ENCODE data around the gene JUNB.

Gene JUNB

DNA sequence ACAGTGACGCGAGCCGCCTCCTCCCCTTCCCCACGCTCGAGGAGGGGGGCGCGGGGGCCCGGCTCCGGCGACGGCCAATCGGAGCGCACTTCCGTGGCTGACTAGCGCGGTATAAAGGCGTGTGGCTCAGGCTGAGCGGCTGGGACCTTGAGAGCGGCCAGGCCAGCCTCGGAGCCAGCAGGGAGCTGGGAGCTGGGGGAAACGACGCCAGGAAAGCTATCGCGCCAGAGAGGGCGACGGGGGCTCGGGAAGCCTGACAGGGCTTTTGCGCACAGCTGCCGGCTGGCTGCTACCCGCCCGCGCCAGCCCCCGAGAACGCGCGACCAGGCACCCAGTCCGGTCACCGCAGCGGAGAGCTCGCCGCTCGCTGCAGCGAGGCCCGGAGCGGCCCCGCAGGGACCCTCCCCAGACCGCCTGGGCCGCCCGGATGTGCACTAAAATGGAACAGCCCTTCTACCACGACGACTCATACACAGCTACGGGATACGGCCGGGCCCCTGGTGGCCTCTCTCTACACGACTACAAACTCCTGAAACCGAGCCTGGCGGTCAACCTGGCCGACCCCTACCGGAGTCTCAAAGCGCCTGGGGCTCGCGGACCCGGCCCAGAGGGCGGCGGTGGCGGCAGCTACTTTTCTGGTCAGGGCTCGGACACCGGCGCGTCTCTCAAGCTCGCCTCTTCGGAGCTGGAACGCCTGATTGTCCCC lies at the start of gene JUNB (continued):
- no peak for TF ChIP-seq ZNF157 (tag by site-specific recombination; IDR thresholded peaks at IDR 0.05)
- TF ChIP-seq ZNF214 (tag by site-specific recombination; IDR thresholded peaks at IDR 0.05; ENCODE audit: borderline replicate concordance) = no peak
- TF ChIP-seq ZNF18 (tag by site-specific recombination; IDR thresholded peaks at IDR 0.05) = no peak; the same call in 1 of the 2 replicates
- TF ChIP-seq ZNF350 (tag by site-specific recombination; IDR thresholded peaks at IDR 0.05) = no peak
- TF ChIP-seq, protein P1, sequence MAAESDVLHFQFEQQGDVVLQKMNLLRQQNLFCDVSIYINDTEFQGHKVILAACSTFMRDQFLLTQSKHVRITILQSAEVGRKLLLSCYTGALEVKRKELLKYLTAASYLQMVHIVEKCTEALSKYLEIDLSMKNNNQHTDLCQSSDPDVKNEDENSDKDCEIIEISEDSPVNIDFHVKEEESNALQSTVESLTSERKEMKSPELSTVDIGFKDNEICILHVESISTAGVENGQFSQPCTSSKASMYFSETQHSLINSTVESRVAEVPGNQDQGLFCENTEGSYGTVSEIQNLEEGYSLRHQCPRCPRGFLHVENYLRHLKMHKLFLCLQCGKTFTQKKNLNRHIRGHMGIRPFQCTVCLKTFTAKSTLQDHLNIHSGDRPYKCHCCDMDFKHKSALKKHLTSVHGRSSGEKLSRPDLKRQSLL (tag by site-specific recombination; IDR thresholded peaks at IDR 0.05) = peak; percentile 54; the same call in 1 of the 2 replicates
- peak; percentile 65; the same call in 1 of the 2 replicates for TF ChIP-seq WT1 (tag by site-specific recombination; IDR thresholded peaks at IDR 0.05)
- TF ChIP-seq ZBTB8A (tag by site-specific recombination; IDR thresholded peaks at IDR 0.05) = peak; percentile 88
- TF ChIP-seq ZNF239 (tag by site-specific recombination; IDR thresholded peaks at IDR 0.05) = no peak
- TF ChIP-seq ZNF184 (tag by site-specific recombination; IDR thresholded peaks at IDR 0.05) = peak; percentile 61; the same call in 1 of the 2 replicates
- 0 out of 2 replicates have a peak, but pooled peaks have one; percentile 8 for TF ChIP-seq HOXD13 (CRISPR knock-in tag; IDR thresholded peaks at IDR 0.05; ENCODE audit: borderline replicate concordance)
- TF ChIP-seq ZBTB7A (tag by site-specific recombination; IDR thresholded peaks at IDR 0.05; ENCODE audit: low read depth) = 0 out of 2 replicates have a peak, but pooled peaks have one; percentile 11
- TF ChIP-seq ZNF311 (tag by site-specific recombination; IDR thresholded peaks at IDR 0.05; ENCODE audit: borderline replicate concordance) = no peak
- peak; percentile 5; the same call in 1 of the 2 replicates for TF ChIP-seq KLF9 (tag by site-specific recombination; IDR thresholded peaks at IDR 0.05; ENCODE audit: low read depth)
- no peak for TF ChIP-seq ZBTB44 (tag by site-specific recombination; IDR thresholded peaks at IDR 0.05)
- TF ChIP-seq KLF1 (tag by site-specific recombination; IDR thresholded peaks at IDR 0.05) = peak; percentile 52; the same call in 1 of the 2 replicates
- TF ChIP-seq ZFP3 (tag by site-specific recombination; IDR thresholded peaks at IDR 0.05; ENCODE audit: low read depth) = no peak
- no peak for TF ChIP-seq PRDM2 (tag by site-specific recombination; IDR thresholded peaks at IDR 0.05; ENCODE audit: borderline replicate concordance)
- TF ChIP-seq ZNF701 (tag by site-specific recombination; IDR thresholded peaks at IDR 0.05) = no peak
- TF ChIP-seq ZSCAN23 (tag by site-specific recombination; IDR thresholded peaks at IDR 0.05) = no peak
- 0 out of 2 replicates have a peak, but pooled peaks have one; percentile 10 for TF ChIP-seq ZNF623 (tag by site-specific recombination; IDR thresholded peaks at IDR 0.05)
- TF ChIP-seq PRDM1 (tag by site-specific recombination; IDR thresholded peaks at IDR 0.05) = no peak
- peak; percentile 70; the same call in 1 of the 2 replicates for TF ChIP-seq ZNF76 (tag by site-specific recombination; IDR thresholded peaks at IDR 0.05; ENCODE audit: borderline replicate concordance, low read depth)
- TF ChIP-seq TRIM28 (IDR thresholded peaks at IDR 0.05; ENCODE audit: borderline replicate concordance, low read length) = no peak
- no peak for TF ChIP-seq RBAK (tag by site-specific recombination; IDR thresholded peaks at IDR 0.05)
- TF ChIP-seq ZXDB (tag by site-specific recombination; IDR thresholded peaks at IDR 0.05) = peak; percentile 87
- TF ChIP-seq ZNF621 (tag by site-specific recombination; IDR thresholded peaks at IDR 0.05) = no peak
- no peak for TF ChIP-seq ZNF221 (tag by site-specific recombination; IDR thresholded peaks at IDR 0.05; ENCODE audit: borderline replicate concordance)
- TF ChIP-seq ZFP41 (tag by site-specific recombination; IDR thresholded peaks at IDR 0.05; ENCODE audit: borderline replicate concordance) = no peak
- no peak for TF ChIP-seq ZNF248 (tag by site-specific recombination; IDR thresholded peaks at IDR 0.05)
- no peak for TF ChIP-seq ZNF37A (tag by site-specific recombination; IDR thresholded peaks at IDR 0.05)
- TF ChIP-seq ZNF140 (tag by site-specific recombination; IDR thresholded peaks at IDR 0.05) = no peak

Data from HEK293 (cell line).